Neural progenitor cell (in vitro differentiated cells): ENCODE measurements around the gene RIMBP3B. TPM values are rescaled to one million over a fixed set of nuclear protein-coding genes. Genes with fewer than 3 reads are reported as not detected.
"Not testable (repeated sequence)": the region's sequence is repeated elsewhere in the genome, so short reads cannot be mapped to it uniquely, and the experiment has no call there.

Experiments
- DNase-seq: peaks from one replicate; pipeline ENCODE4 v3.0.0-alpha.2; 2016; ENCODE audit warnings: low spot score
- H2AFZ ChIP-seq: fragments of 200-600 bp; sonication (generic); replicated peaks from 2 replicates; pipeline ENCODE4 v1.6.1; 2016; ENCODE audit warnings: antibody characterized with exemption
- H3F3A ChIP-seq: fragments of 200-600 bp; sonication (generic); 2 replicates; pipeline ENCODE4 v1.6.1; 2016; ENCODE audit warnings: antibody characterized with exemption, low read depth
- H3K27ac ChIP-seq: fragments of 200-600 bp; sonication (generic); 2 replicates; pipeline ENCODE4 v1.5.1; 2016; ENCODE audit warnings: mild to moderate bottlenecking
- H3K27me3 ChIP-seq: fragments of 200-600 bp; sonication (generic); 2 replicates; pipeline ENCODE4 v1.6.1; 2016; ENCODE audit warnings: mild to moderate bottlenecking, moderate library complexity
- H3K36me3 ChIP-seq: fragments of 200-600 bp; sonication (generic); 2 replicates; pipeline ENCODE4 v1.5.1; 2016
- H3K4me1 ChIP-seq: fragments of 200-600 bp; sonication (generic); 2 replicates; pipeline ENCODE4 v1.6.1; 2016; ENCODE audit warnings: mixed run types
- H3K4me2 ChIP-seq: fragments of 200-600 bp; sonication (generic); 2 replicates; pipeline ENCODE4 v1.6.1; 2016
- H3K4me3 ChIP-seq: fragments of 200-600 bp; sonication (generic); 2 replicates; pipeline ENCODE4 v1.5.1; 2016
- H3K79me2 ChIP-seq: fragments of 200-600 bp; sonication (generic); 2 replicates; pipeline ENCODE4 v1.6.1; 2016; ENCODE audit warnings: low read depth
- H3K9ac ChIP-seq: fragments of 200-600 bp; sonication (generic); 2 replicates; pipeline ENCODE4 v1.6.1; 2016
- H3K9me3 ChIP-seq: fragments of 200-600 bp; sonication (generic); 2 replicates; pipeline ENCODE4 v1.5.1; 2016; ENCODE audit warnings: low read depth
- H4K20me1 ChIP-seq: fragments of 200-600 bp; sonication (generic); 2 replicates; pipeline ENCODE4 v1.6.1; 2016; ENCODE audit warnings: low read depth
- H3K27ac Mint-ChIP-seq: 3 replicates; pipeline ENCODE4 v1.8.0; 2021; ENCODE audit warnings: mixed read lengths
- H3K27me3 Mint-ChIP-seq: 2 replicates; pipeline ENCODE4 v1.8.0; 2022; ENCODE audit warnings: low read depth, mild to moderate bottlenecking, inconsistent platforms, moderate library complexity, mixed read lengths; ENCODE audit not compliant: insufficient read depth
- H3K36me3 Mint-ChIP-seq: 3 replicates; pipeline ENCODE4 v1.8.0; 2021; ENCODE audit warnings: mixed read lengths
- H3K4me1 Mint-ChIP-seq: 3 replicates; pipeline ENCODE4 v1.8.0; 2021; ENCODE audit warnings: mixed read lengths
- H3K4me3 Mint-ChIP-seq: 3 replicates; pipeline ENCODE4 v1.8.0; 2021; ENCODE audit warnings: mild to moderate bottlenecking, moderate library complexity, mixed read lengths
- H3K9me3 Mint-ChIP-seq: 3 replicates; pipeline ENCODE4 v1.8.0; 2020; ENCODE audit warnings: mixed read lengths
- total RNA-seq: library from RNA; depleted of rRNA; stranded (reverse); fragments of >200 nt; gene quantifications from 2 replicates; pipeline ENCODE4 v1.2.3, GENCODE V29; 2015; ENCODE audit warnings: low replicate concordance

The RIMBP3B gene, protein sequence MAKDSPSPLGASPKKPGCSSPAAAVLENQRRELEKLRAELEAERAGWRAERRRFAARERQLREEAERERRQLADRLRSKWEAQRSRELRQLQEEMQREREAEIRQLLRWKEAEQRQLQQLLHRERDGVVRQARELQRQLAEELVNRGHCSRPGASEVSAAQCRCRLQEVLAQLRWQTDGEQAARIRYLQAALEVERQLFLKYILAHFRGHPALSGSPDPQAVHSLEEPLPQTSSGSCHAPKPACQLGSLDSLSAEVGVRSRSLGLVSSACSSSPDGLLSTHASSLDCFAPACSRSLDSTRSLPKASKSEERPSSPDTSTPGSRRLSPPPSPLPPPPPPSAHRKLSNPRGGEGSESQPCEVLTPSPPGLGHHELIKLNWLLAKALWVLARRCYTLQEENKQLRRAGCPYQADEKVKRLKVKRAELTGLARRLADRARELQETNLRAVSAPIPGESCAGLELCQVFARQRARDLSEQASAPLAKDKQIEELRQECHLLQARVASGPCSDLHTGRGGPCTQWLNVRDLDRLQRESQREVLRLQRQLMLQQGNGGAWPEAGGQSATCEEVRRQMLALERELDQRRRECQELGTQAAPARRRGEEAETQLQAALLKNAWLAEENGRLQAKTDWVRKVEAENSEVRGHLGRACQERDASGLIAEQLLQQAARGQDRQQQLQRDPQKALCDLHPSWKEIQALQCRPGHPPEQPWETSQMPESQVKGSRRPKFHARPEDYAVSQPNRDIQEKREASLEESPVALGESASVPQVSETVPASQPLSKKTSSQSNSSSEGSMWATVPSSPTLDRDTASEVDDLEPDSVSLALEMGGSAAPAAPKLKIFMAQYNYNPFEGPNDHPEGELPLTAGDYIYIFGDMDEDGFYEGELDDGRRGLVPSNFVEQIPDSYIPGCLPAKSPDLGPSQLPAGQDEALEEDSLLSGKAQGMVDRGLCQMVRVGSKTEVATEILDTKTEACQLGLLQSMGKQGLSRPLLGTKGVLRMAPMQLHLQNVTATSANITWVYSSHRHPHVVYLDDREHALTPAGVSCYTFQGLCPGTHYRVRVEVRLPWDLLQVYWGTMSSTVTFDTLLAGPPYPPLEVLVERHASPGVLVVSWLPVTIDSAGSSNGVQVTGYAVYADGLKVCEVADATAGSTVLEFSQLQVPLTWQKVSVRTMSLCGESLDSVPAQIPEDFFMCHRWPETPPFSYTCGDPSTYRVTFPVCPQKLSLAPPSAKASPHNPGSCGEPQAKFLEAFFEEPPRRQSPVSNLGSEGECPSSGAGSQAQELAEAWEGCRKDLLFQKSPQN (N-terminal part only)
- total RNA-seq = 0.34 TPM in 1 of 2 replicates, not detected in the other

DNA sequence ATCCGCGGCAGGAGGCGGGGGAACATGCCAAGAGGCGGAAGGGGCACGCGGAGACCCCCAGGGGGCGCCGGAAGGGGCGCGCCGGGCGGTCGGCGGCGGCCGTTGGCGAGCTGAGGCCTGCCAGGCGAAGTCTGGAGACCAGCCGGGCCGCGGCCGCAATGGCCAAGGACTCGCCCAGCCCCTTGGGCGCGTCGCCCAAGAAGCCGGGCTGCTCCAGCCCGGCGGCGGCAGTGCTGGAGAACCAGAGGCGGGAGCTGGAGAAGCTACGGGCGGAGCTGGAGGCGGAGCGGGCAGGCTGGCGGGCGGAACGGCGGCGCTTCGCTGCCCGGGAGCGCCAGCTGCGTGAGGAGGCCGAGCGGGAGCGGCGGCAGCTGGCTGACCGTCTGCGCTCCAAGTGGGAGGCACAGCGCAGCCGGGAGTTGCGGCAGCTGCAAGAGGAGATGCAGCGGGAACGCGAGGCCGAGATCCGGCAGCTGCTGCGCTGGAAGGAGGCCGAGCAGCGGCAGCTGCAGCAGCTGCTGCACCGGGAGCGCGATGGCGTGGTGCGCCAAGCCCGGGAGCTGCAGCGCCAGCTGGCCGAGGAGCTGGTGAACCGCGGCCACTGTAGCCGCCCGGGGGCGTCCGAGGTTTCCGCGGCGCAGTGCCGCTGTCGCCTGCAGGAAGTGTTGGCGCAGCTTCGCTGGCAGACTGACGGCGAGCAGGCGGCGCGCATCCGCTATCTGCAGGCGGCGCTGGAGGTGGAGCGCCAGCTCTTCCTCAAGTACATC is at the start of gene RIMBP3B:
Gene RIMBP3B, plus strand, starts transcription at position 51 of the 767 bp plus-strand sequence. Its CDS starts 108 bp downstream, at position 159.
- not testable (repeated sequence) for H3K4me2 ChIP-seq, H3K36me3 Mint-ChIP-seq, H3K9me3 Mint-ChIP-seq, DNase-seq, H3K4me3 ChIP-seq, H3K9ac ChIP-seq, H3K27ac ChIP-seq, H3K9me3 ChIP-seq, H3F3A ChIP-seq, H4K20me1 ChIP-seq, H3K4me1 Mint-ChIP-seq, H3K27ac Mint-ChIP-seq, H3K27me3 ChIP-seq, H3K79me2 ChIP-seq, H3K27me3 Mint-ChIP-seq, H3K36me3 ChIP-seq, H2AFZ ChIP-seq, H3K4me3 Mint-ChIP-seq, H3K4me1 ChIP-seq

DNA sequence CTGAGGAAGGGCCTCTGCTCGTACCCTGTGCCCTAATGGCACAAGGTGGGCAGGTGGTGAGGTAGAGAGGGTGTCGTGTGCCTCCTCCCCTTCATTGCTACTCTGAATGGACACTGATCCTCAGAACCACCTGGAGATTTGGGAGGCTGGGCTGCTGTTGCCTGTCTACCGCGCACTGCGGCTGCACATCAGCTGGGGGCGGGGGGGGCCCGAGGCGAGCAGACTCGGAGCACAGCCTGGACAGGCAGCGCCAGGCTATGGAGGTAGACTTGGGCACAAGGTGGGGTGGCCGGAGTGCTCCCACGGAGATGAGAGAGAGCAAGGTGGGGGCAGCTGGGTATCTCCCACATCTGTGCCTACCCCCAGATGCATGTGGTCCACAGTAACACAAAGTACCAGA is 26.0 kb upstream of the RIMBP3B start:
- H3K27me3 Mint-ChIP-seq, H2AFZ ChIP-seq, H3K79me2 ChIP-seq, H3K4me1 ChIP-seq, H3K4me1 Mint-ChIP-seq, H3K4me2 ChIP-seq, H4K20me1 ChIP-seq, DNase-seq, H3K9me3 ChIP-seq, H3K27ac Mint-ChIP-seq, H3K9me3 Mint-ChIP-seq, H3K4me3 Mint-ChIP-seq, H3K27ac ChIP-seq, H3K36me3 ChIP-seq, H3K36me3 Mint-ChIP-seq, H3K9ac ChIP-seq, H3K4me3 ChIP-seq, H3F3A ChIP-seq: not testable (repeated sequence)
- peaks cover 19% of the 10 kb centered on the region for H3K27me3 ChIP-seq

DNA sequence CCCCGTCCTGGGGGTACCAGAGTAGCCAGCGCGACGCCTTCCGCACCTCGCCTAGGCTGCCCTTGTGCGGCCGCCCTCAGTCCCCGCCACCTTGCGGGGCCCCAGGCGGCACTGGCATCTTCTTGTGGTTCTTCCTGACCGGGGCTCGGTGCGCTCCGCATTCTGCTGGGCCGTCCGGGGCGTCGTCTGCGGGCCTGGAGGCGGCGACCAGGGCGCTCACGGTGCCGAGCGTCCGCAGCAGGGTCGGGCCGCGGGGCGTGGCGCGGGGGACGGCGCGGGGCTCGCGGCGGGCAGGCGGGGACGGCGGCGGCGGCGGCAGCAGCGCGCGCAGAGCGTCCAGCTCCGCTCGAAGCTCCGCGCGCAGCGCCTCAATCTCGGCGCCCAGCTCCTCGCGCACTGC is 23.0 kb upstream of the RIMBP3B start:
- not testable (repeated sequence) for H4K20me1 ChIP-seq, H3K79me2 ChIP-seq, H3K27ac ChIP-seq, H3K27me3 Mint-ChIP-seq, H3K36me3 Mint-ChIP-seq, H3K9me3 Mint-ChIP-seq, H3F3A ChIP-seq, H3K9ac ChIP-seq, H3K4me3 ChIP-seq, H3K4me2 ChIP-seq, H3K4me3 Mint-ChIP-seq, H3K27ac Mint-ChIP-seq, H3K36me3 ChIP-seq, H3K9me3 ChIP-seq, H2AFZ ChIP-seq, H3K4me1 ChIP-seq, H3K4me1 Mint-ChIP-seq
- H3K27me3 ChIP-seq = peaks cover 19% of the 10 kb centered on the region
- DNase-seq = peak; percentile 13

DNA sequence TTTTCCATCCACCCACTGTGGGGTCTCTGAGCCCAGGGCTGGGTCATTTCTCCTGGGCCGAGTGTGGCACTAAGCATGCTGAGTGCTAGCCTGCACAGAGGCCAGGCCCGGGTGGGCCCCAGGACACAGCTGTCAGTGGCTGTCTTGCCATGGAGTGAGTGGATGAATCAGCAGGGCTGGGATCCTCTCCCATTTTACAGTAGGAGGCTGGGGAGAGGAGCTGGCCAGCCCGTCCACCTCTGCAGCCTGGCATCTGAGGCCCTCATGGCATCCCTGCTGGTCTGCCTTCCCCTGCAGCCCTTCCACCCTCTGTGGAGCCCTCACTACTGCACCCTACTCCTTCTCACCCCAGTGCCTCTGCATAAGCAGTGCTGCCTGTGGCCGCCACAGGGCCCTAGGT is 21.1 kb upstream of the RIMBP3B start:
- peaks cover 19% of the 10 kb centered on the region for H3K27me3 ChIP-seq

DNA sequence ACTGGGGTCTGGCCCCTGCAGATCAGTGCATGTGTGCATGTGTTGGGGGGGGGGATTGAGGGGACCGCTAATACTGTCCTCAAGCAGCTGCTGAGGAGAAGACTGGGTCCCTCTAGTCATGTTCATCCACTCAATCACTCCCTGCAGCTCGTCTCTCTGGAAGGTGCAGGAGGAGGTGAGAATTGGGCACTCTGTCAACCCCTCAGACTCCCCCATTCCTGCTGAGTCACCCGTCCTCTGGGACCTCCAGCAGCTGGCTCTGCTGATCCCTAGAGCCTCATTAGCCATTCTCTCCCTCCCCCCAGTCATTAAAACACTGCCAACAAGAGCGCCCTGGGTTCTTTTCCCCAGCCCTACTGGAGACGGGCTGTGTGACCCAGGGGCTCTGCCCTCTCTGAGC is 20.5 kb upstream of the RIMBP3B start:
- H3K27me3 Mint-ChIP-seq, H3K4me2 ChIP-seq: not testable (repeated sequence)

More for the DNA sequence above, 21.1 kb upstream of the RIMBP3B start:
- H2AFZ ChIP-seq, H3K9me3 ChIP-seq, H3K79me2 ChIP-seq, H3F3A ChIP-seq, H3K9ac ChIP-seq, H3K36me3 ChIP-seq, H3K4me3 Mint-ChIP-seq, H3K9me3 Mint-ChIP-seq, H3K4me2 ChIP-seq, H3K27me3 Mint-ChIP-seq, H3K4me3 ChIP-seq, H3K27ac Mint-ChIP-seq, H4K20me1 ChIP-seq, H3K27ac ChIP-seq, DNase-seq, H3K4me1 Mint-ChIP-seq, H3K36me3 Mint-ChIP-seq, H3K4me1 ChIP-seq: not testable (repeated sequence)

DNA sequence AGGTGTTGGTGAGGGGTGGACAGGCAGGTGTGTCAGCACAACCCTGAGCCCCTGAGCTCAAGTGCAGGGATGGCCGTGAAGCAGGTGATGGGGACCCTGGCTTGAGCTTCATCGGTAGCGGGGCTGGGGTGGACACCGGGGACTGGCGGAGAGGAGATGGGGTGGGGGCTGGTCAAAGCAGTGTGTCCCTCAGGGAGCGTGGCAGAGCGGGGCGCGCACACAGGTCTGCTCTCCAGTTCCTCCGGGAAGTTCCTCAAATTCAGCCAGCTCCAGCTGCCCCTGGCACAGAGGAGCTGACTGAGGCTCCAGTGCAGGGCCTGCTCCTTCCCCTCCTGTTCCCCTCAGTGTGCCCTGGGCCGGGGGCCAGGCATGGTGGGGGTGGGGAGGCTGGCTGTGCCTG is 19.7 kb upstream of the RIMBP3B start:
- H3K9ac ChIP-seq, H4K20me1 ChIP-seq, H3K4me3 ChIP-seq, H3K4me2 ChIP-seq, H3K36me3 Mint-ChIP-seq, H3K27ac Mint-ChIP-seq, H3K9me3 Mint-ChIP-seq, H3K4me1 Mint-ChIP-seq, H3K79me2 ChIP-seq, H3F3A ChIP-seq, DNase-seq, H3K9me3 ChIP-seq, H3K4me3 Mint-ChIP-seq, H3K27me3 Mint-ChIP-seq, H3K4me1 ChIP-seq, H2AFZ ChIP-seq, H3K27ac ChIP-seq, H3K36me3 ChIP-seq: not testable (repeated sequence)
- peaks cover 19% of the 10 kb centered on the region for H3K27me3 ChIP-seq

More for the DNA sequence above, 20.5 kb upstream of the RIMBP3B start:
- not testable (repeated sequence) for H3K27ac Mint-ChIP-seq, H3K4me1 ChIP-seq, H3K9ac ChIP-seq, H3K9me3 ChIP-seq, H4K20me1 ChIP-seq, H3K4me1 Mint-ChIP-seq, H3K9me3 Mint-ChIP-seq, H3K4me3 ChIP-seq, DNase-seq, H2AFZ ChIP-seq, H3F3A ChIP-seq, H3K4me3 Mint-ChIP-seq, H3K79me2 ChIP-seq, H3K36me3 ChIP-seq, H3K27ac ChIP-seq, H3K36me3 Mint-ChIP-seq
- peaks cover 19% of the 10 kb centered on the region for H3K27me3 ChIP-seq

DNA sequence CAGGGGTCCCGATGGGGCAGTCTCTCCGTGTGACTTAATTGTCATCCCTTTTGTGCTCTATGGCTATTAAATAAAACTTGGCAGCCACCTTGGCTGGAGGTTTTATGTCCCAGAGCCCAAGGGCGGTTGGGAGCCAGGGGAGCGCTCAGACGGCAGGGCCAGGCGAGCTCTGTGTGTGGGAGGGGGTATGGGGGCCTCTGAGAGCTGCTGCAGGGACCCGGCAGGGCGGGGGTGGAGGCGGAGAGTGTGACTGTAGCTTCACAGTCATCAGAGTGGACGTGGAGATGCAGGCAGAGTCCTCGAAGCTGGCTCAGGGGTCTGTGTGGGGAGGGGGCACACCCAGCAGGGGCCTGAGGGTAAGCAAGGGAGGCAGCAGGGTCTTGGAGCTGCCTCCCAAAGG is 19.2 kb upstream of the RIMBP3B start:
- H3K9me3 ChIP-seq, H3K4me3 ChIP-seq, H3K27ac ChIP-seq, H3K9me3 Mint-ChIP-seq, H3K4me3 Mint-ChIP-seq, H3K36me3 ChIP-seq, H3K4me1 ChIP-seq, H3K27me3 Mint-ChIP-seq, H3K4me1 Mint-ChIP-seq, H3K4me2 ChIP-seq, H3K9ac ChIP-seq, H3F3A ChIP-seq, H3K36me3 Mint-ChIP-seq, H2AFZ ChIP-seq, H3K79me2 ChIP-seq, DNase-seq, H3K27ac Mint-ChIP-seq, H4K20me1 ChIP-seq: not testable (repeated sequence)
- peaks cover 16% of the 10 kb centered on the region for H3K27me3 ChIP-seq
